Right renal pelvis (tissue), 4 donors: ENCODE results near the gene WWOX. TPM values are rescaled to one million over a fixed set of nuclear protein-coding genes. Genes with fewer than 3 reads are reported as not detected.

Source experiments
- DNase-seq, 4 donors: peaks; one replicate each; pipeline ENCODE4 v3.0.0-alpha.2; 2013; ENCODE audit warnings: low read depth in 4 of 4, low spot score in 3 of 4, missing footprints in 1 of 4
- polyA plus RNA-seq, 4 donors: library from polyadenylated mRNA; unstranded; fragments of 120-200 nt; gene quantifications; one replicate each; pipeline ENCODE4 v1.2.1, GENCODE V29; 2013; ENCODE audit not compliant: insufficient read length in 4 of 4

The WWOX gene
- polyA plus RNA-seq, 4 donors = 36.7 to 43.9 (median 38.5) TPM

DNA sequence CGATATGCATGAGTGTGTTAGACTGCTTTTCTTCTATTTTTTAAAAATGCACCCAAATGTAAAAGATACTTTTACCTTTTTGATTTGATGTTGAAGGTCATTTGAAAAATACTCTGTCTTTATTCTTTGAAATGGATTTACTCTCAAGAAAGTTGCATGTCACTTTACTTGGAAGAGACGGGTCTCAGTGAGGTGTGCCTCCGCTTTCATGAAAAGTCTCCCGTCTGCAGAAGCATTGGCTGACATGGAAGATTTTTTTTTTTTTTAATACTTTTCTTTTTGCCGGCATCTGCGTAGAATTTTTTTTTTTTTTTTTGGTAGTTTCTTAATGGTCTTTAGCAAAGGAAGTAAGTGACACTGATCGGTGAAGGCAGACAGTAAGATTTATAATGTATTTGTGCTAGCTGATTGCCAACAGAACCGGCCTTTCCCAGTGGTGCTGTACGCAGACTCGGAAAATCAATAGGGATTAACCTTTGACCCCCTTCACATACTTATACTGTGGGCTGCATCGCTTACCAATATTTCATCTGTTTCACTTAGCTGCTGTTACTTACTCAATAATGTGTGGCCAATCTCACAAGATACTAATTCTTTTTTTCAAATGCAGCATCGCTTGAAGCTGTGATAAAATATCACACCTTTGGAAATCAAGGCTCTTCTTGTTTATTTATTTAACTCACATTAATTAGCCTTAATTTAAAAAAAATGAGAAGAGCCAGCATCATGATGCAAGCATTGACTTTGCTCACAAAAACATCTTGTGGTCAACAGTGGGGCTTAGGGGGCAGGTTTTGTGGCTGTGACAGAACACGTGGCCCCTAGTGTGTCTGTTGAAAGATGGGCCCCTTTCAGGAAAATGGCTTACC, 383.9 kb downstream of the WWOX start:
- DNase-seq = no peak

GRCh38 chr16:78484509-78485058, 385.1 kb downstream of the WWOX start:
- no peak for DNase-seq

- DNase-seq = no peak
These were observed 385.9 kb downstream of the WWOX start for GRCh38 chr16:78485188-78485916.

- DNase-seq = no peak
These were observed 386.4 kb downstream of the WWOX start for GRCh38 chr16:78485917-78486257.

DNA sequence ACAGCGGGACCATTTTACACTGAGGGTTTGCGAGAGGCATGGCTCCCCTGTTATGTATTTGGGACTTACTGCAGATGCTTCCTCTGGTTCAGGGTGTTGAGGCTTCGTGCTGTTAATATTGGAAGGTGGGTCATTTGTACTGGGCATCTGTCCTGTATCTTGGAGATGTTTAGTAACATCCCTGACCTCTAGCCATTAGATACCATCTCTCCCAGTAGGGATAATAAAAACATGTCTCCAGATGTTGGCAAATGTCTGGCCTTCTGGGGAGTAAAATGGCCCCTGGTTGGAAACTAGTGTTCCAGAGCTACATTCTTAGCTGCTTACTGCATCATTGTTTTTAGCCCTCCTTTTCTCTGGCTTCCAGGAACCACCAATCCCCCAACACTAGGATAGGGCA, 388.0 kb downstream of the WWOX start:
- no peak for DNase-seq

- DNase-seq = no peak
These were observed 389.6 kb downstream of the WWOX start for GRCh38 chr16:78489072-78489471.

DNA sequence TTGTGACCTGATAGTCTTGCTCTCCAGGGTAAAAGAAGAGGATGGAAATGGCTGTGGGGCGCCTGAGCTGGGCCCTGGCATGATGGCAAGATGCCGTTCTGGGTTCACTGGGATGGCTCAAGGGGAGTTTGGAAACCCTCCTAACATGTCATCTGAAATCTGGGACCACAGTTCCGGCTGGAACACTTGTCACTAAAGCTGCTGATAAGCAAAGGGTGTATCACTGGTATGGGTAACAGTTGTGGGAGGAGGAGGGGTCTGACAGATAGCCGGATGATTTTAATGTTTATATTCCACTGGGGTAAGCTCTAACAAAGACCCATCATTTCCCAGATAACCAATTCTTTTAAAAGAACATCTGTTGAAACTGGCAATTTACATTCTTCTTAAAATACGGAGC, 390.2 kb downstream of the WWOX start:
- DNase-seq = no peak

GRCh38 chr16:78490431-78490830, 391.0 kb downstream of the WWOX start:
- DNase-seq = no peak

DNA sequence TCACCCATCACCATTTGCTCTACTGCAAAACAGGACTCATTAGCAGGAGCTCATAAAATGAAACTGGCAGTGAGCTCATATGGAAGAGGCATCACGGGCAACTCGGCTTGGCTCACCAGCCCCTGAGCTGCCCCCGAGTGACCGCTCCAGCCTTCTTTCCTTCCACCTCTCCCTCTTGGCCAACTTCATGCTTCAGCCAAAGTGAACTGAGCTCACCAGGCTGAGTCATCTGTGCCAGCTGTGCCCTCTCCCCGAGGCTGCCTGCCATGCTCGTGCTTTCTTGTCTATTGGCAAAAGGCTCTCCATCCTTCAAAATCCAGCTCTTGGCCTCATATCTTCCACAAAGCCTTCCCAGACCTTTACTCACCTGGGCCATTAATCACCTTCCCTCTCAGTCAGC, 391.4 kb downstream of the WWOX start:
- no peak for DNase-seq

DNA sequence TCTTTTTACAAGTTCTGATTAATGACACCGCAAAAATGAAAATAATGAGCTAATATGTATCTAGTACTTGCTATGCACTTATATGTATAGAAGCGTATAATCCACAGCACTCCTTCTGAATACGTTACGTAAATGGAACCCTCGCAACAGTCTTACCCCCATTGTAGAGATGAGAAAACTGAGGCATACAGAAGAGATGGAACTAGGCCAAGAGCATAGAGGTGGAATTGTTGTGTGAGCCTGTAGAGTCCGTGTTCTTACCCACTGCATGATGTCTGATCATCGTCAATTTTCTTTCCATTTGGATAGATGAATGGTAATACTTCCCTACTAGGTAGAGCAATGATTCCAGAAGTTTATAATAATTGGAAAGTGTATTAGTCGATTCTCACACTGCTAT, 394.1 kb downstream of the WWOX start:
- DNase-seq = no peak

DNA sequence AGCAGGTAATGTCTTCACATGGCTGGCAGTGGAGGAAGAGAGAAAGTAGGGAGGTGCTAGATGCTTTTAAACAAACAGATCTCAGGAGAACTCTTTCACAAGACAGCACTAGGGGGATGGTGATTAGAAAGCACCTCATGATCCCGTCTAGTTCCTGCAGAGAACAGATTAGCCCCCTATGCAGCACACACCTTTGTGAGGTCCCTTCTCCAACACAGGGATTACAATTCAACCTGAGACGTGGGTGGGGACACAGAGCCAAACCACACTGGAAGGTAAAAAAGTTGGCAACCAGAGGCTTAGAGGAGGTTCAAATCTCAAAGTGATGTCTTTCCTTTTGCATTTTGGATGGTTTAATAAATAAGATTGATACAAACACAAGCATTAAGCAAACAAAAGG, 394.7 kb downstream of the WWOX start:
- no peak for DNase-seq

GRCh38 chr16:78494674-78495073, 395.2 kb downstream of the WWOX start:
- no peak for DNase-seq

DNA sequence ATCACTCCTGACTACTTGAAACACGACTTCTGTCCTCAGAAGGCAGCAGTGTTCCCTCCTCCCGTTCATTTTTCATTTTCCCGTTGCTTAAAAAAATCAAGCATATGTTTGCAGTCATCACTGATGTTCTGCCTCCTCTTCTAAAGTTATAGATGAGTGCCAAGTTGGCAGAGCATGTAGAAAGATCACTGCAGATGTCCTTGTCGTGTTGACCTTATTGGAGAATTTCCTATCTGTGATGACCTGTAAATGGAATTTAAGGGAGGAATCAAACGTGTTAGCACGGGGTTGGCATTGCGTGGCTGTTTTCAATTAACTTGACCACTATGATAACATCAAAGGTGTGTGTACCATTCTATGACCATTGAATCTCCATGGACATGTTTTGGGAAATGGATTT, 396.7 kb downstream of the WWOX start:
- DNase-seq = no peak

- DNase-seq = no peak
These were observed 399.9 kb downstream of the WWOX start for GRCh38 chr16:78499399-78499798.

DNA sequence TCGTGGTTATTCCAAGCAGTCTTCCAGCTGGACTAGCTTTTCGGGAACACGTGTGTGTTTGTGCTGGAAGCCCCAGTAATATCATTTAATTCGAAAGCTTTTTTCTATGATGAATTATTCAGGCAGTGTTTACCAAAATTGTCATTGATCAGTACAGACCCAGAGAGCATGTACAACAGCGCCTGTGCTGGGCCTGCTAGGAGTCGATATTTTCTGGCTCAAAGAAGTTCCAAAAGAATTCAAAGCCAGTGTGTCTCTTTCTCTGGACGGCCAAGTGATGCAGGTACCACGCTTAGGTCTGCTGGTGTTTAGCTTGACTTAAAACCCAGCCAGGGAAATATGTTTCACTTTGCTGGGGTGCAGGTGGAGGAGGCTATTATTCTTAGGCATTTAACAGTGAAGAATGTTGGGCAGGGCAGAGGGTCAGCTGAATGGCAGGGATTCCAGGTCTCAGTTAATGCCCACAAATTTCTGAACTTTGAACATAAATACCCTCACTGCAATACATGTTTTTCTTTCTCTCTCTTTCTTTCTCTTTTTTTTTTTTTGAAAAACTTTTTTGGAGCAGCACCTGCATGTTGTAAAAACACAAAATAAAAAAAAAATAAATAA, 401.3 kb downstream of the WWOX start:
- no peak for DNase-seq

DNA sequence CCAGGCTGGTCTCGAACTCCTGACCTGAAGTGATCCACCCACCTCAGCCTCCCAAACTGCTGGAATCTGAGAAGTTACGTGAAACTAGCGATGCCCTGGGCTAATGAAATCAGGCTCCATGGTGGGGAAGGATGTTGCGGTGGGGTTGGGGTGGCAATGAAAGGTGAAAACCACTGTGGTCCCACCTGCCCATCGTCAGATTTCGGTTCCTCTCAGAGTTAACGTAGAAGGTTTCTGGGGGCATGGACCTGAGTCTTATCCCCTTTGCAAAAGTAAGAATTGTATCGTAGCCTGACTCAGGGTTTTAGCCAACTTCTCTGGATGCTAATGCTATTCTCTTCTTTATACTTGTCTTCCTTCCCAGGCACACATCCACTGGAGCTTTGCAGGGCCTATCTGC, 402.3 kb downstream of the WWOX start:
- DNase-seq = no peak

GRCh38 chr16:78502812-78503350, 403.4 kb downstream of the WWOX start:
- DNase-seq = no peak

GRCh38 chr16:78503602-78504001, 404.1 kb downstream of the WWOX start:
- DNase-seq = peak; percentile 60 to 73 (median 70)

GRCh38 chr16:78504401-78504851, 405.0 kb downstream of the WWOX start:
- DNase-seq = no peak

DNA sequence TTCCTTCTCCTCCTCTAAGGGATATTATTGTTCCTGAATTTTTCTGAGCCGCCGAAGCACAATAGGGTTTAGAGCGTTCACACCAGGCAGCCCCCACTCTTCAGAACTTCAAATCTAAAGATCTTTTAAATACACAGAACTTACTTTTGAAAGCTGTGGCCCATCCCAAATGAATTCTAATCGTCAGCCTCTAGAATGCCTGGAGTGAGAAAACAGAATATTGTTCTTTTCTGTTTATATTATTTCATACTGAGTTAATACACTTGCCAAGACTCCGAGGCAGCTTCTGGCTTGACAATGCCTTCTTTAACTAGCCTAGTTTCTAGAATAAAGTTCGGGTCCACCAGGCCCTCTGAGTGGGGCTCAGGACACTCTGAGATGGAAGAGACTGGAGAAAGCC, 405.6 kb downstream of the WWOX start:
- DNase-seq = no peak
